Measurements from ENCODE around the gene RBM39. TPM values are rescaled to one million over a fixed set of nuclear protein-coding genes. Genes with fewer than 3 reads are reported as not detected.

RBM39 gene
- total and polyA plus RNA-seq, 9 of the 15 experiments (the other 6 are each of a cell fraction or from before 2014, with no cell fraction given) = 143 to 319 (median 228) TPM

GRCh38 chr20:35743693-35744491 lies 1.8 kb upstream of the RBM39 start (continued):
- TF ChIP-seq DEAF1 (CRISPR knock-in tag; IDR thresholded peaks at IDR 0.05) (no peak), ZNF589 (CRISPR knock-in tag; IDR thresholded peaks at IDR 0.05; ENCODE audit: low read depth) (peak; percentile 69; the same call in 1 of the 2 replicates), ZKSCAN3 (CRISPR knock-in tag; IDR thresholded peaks at IDR 0.05) (no peak), FOXM1 (IDR thresholded peaks at IDR 0.05; ENCODE audit: low read depth) (peak; percentile 9; the same call in 1 of the 2 replicates), FOXM1 (CRISPR knock-in tag; IDR thresholded peaks at IDR 0.05; ENCODE audit: low read depth) (no peak), ZNF592 (IDR thresholded peaks at IDR 0.05) (peak; percentile 89), ZNF57 (CRISPR knock-in tag; IDR thresholded peaks at IDR 0.05) (no peak), ZNF75A (CRISPR knock-in tag; IDR thresholded peaks at IDR 0.05) (no peak), ZNF134 (CRISPR knock-in tag; conservative IDR thresholded peaks at IDR 0.05) (no peak), SMARCC2 (IDR thresholded peaks at IDR 0.05; ENCODE audit: low read depth) (peak; percentile 75; the same call in 1 of the 2 replicates), ZNF76 (CRISPR knock-in tag; IDR thresholded peaks at IDR 0.05; ENCODE audit: borderline replicate concordance) (no peak), SREBF2 (CRISPR knock-in tag; IDR thresholded peaks at IDR 0.05) (no peak), IRF1 (CRISPR knock-in tag; IDR thresholded peaks at IDR 0.05; ENCODE audit: borderline replicate concordance) (no peak), JUN (IDR thresholded peaks at IDR 0.05; ENCODE audit: borderline replicate concordance, low read depth, low read length) (no peak), JUN (CRISPR knock-in tag; IDR thresholded peaks at IDR 0.05; ENCODE audit: borderline replicate concordance) (no peak), HMG20B (CRISPR knock-in tag; IDR thresholded peaks at IDR 0.05) (no peak), ZNF280B (CRISPR knock-in tag; IDR thresholded peaks at IDR 0.05) (no peak), BACH1 (tag; IDR thresholded peaks at IDR 0.05) (peak; percentile 89)
